Right lobe of liver (tissue), 4 donors: ENCODE measurements around the gene TICAM1.

Experiments
- CTCF ChIP-seq, 4 donors: fragments of 200-600 bp in 3 of 4; fragments of 450-650 bp in 1 of 4; IDR thresholded peaks; one replicate each; pipeline versions ENCODE4 v1.5.1 to v1.8.0; 2016 to 2022; ENCODE audit warnings: antibody characterized with exemption in 4 of 4, mild to moderate bottlenecking in 2 of 4
- POLR2A ChIP-seq: fragments of 450-650 bp; IDR thresholded peaks from one replicate; pipeline ENCODE4 v1.6.1; 2017; ENCODE audit warnings: antibody characterized with exemption, mild to moderate bottlenecking
- donor health status: DM: no; HTN: no; CAD: no.
- donor health status: DM: no; HTN: no; CAD: no.
- donor health status: DM: no; HTN: yes; CAD: no.

- no peak for TF ChIP-seq POLR2A
- no peak for TF ChIP-seq CTCF (IDR thresholded peaks at IDR 0.05)
Observed at GRCh38 chr19:4861147-4861546, 29.6 kb upstream of the TICAM1 start.
